Keratinocyte (primary cell): ENCODE measurements around the gene HOTAIR. TPM values are rescaled to one million over a fixed set of nuclear protein-coding genes. Genes with fewer than 3 reads are reported as not detected.

ENCODE experiments used
- DNase-seq: peaks from one replicate; pipeline ENCODE4 v3.0.0-alpha.2; 2011; ENCODE audit warnings: low read depth, missing footprints, low spot score
- FAIRE-seq: peaks from 2 replicates; lab custom pipeline; 2011; peaks lifted over from hg19 to GRCh38; lab: Jason Lieb, UNC
- H2AFZ ChIP-seq: 2 replicates; pipeline ENCODE4 v1.6.0; 2012; ENCODE audit warnings: low read length, control low read depth, inconsistent platforms; ENCODE audit not compliant: control insufficient read depth
- H3K27ac ChIP-seq: 2 replicates; pipeline ENCODE4 v1.5.1; 2011; ENCODE audit warnings: low read length; ENCODE audit not compliant: control insufficient read depth, insufficient read depth
- H3K27me3 ChIP-seq: 3 replicates; pipeline ENCODE4 v1.6.0; 2011; ENCODE audit warnings: low read length; ENCODE audit not compliant: control insufficient read depth, insufficient read depth; ENCODE audit errors: extremely low read depth
- H3K36me3 ChIP-seq, 2 experiments: 2 replicates in 1 of 2; 3 replicates in 1 of 2; pipeline ENCODE4 v1.5.1; 2011; ENCODE audit warnings: low read length in 2 of 2, mild to moderate bottlenecking in 1 of 2; ENCODE audit not compliant: control insufficient read depth in 2 of 2, insufficient read depth in 2 of 2; ENCODE audit errors: extremely low read depth in 1 of 2
- H3K4me1 ChIP-seq: 3 replicates; pipeline ENCODE4 v1.5.1; 2011; ENCODE audit warnings: low read length; ENCODE audit not compliant: control insufficient read depth, insufficient read depth; ENCODE audit errors: extremely low read depth
- H3K4me2 ChIP-seq: 3 replicates; pipeline ENCODE4 v1.6.0; 2011; ENCODE audit warnings: low read depth, low read length; ENCODE audit not compliant: control insufficient read depth, insufficient read depth; ENCODE audit errors: extremely low read depth
- H3K4me3 ChIP-seq, 3 experiments: fragments of 200-600 bp in 1 of 3; sonication (generic) in 1 of 3; 2 replicates in 2 of 3; 3 replicates in 1 of 3; pipeline ENCODE4 v1.5.1; 2011 to 2016; ENCODE audit warnings: low read length in 3 of 3, mild to moderate bottlenecking in 3 of 3, control low read depth in 2 of 3, inconsistent platforms in 1 of 3, low read depth in 1 of 3, mixed read lengths in 1 of 3, mixed run types in 1 of 3, moderate library complexity in 1 of 3; ENCODE audit not compliant: control insufficient read depth in 2 of 3, insufficient read depth in 2 of 3; ENCODE audit errors: extremely low read depth in 1 of 3
- H3K79me2 ChIP-seq: 2 replicates; pipeline ENCODE4 v1.6.0; 2012; ENCODE audit warnings: low read length; ENCODE audit not compliant: control insufficient read depth, insufficient read depth
- H3K9ac ChIP-seq: 3 replicates; pipeline ENCODE4 v1.6.0; 2011; ENCODE audit warnings: low read length; ENCODE audit not compliant: control insufficient read depth, insufficient read depth; ENCODE audit errors: extremely low read depth
- H3K9me1 ChIP-seq: 3 replicates; pipeline ENCODE4 v1.6.0; 2011; ENCODE audit warnings: low read length; ENCODE audit not compliant: control insufficient read depth, insufficient read depth; ENCODE audit errors: extremely low read depth
- H3K9me3 ChIP-seq: 2 replicates; pipeline ENCODE4 v1.5.1; 2012; ENCODE audit warnings: low read depth, low read length; ENCODE audit not compliant: control insufficient read depth
- H4K20me1 ChIP-seq: 3 replicates; pipeline ENCODE4 v1.6.0; 2011; ENCODE audit warnings: low read length; ENCODE audit not compliant: control insufficient read depth, insufficient read depth; ENCODE audit errors: extremely low read depth
- EZH2 ChIP-seq: IDR thresholded peaks from one replicate; pipeline ENCODE4 v1.6.1; 2012; ENCODE audit warnings: inconsistent platforms, mild to moderate bottlenecking, low read length, moderate library complexity
- dilution Hi-C: fragments of 300-500 bp; cut with MboI; formaldehyde crosslinking; loops from one replicate; pipeline ENCODE4 v1.7.0; 2020; ENCODE audit warnings: low sequenced_read_pairs; ENCODE audit not compliant: extremely low pct_ligation_motif_present
- polyA plus RNA-seq, 5 experiments: library from polyadenylated mRNA; depleted of rRNA in 3 of 5; stranded (reverse) in 3 of 5; stranded (forward) in 1 of 5; unstranded in 1 of 5; fragments of >200 nt; gene quantifications; 1 replicate in 1 of 5; 2 replicates in 3 of 5; 3 replicates in 1 of 5; pipeline versions ENCODE4 v1.2.1 to v1.2.3, GENCODE V29; 2011 to 2012; ENCODE audit warnings: missing spikeins in 2 of 5, low read depth in 1 of 5, low replicate concordance in 1 of 5
- TF ChIP-seq, protein P1 (sequence below), 3 experiments: IDR thresholded peaks in 1 of 3; conservative IDR thresholded peaks in 1 of 3; optimal IDR thresholded peaks in 1 of 3; 2 replicates in 2 of 3; 3 replicates in 1 of 3; pipeline versions ENCODE3 to v1.5.1; 2011; ENCODE audit warnings: low read length in 3 of 3, mild to moderate bottlenecking in 3 of 3, moderate library complexity in 2 of 3, control low read depth in 1 of 3, inconsistent platforms in 1 of 3; ENCODE audit not compliant: insufficient read depth in 2 of 3; ENCODE audit errors: extremely low read depth in 1 of 3

The HOTAIR gene
- polyA plus RNA-seq, 1 donor (not counting 4 experiments of a cell fraction or from before 2014, with no cell fraction given): 4.0 TPM

DNA sequence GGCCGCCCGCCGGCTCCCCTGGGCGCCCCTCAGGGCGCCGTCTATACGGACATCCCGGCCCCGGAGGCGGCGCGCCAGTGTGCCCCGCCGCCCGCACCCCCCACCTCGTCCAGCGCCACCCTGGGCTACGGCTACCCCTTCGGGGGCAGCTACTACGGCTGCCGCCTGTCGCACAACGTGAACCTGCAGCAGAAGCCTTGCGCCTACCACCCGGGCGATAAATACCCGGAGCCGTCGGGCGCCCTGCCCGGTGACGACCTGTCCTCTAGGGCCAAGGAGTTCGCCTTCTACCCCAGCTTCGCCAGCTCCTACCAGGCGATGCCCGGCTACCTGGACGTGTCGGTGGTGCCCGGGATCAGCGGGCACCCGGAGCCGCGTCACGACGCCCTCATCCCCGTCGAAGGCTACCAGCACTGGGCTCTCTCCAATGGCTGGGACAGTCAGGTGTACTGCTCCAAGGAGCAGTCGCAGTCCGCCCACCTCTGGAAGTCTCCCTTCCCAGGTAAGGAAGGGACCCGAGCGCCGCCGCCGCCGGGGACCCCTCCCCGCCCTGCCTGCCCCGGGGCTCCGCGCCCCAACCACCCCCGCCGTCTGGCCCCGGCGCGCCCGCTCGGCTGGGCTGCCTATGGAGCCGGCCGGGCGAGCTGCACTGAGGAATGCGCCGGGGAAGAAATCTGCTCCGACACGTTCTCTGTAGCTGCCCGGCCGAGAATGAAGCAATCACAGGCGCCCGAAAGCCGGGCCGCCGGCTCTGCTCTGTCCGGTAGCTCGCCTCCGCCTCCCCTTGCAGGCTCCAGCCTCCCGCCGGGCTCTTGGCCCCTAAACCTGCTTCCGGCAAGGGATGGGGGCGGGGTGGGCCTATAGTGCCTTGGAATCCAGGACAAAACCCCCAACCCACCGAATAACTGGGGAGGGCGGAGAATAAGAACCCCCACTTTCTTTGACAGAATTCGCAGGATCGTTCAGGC lies 35.3 kb downstream of the HOTAIR start:
- H3K4me2 ChIP-seq: peak overlapping the region; percentile 96
- DNase-seq (peak; percentile 36), FAIRE-seq (no peak)
- dilution Hi-C loops: loop anchor here (25.0 kb wide), 1 partner anchor 177 kb away; the partner anchor contains the start of gene CISTR
- H3K4me3 ChIP-seq: peak overlapping the region; percentile 70 to 93 (median 85)
- H3K36me3 ChIP-seq: no peaks in the 10 kb centered on the region
- H2AFZ ChIP-seq: peak overlapping the region; percentile 85
- H3K9me1 ChIP-seq: peaks cover 3% of the 10 kb centered on the region
- TF ChIP-seq, protein P1, sequence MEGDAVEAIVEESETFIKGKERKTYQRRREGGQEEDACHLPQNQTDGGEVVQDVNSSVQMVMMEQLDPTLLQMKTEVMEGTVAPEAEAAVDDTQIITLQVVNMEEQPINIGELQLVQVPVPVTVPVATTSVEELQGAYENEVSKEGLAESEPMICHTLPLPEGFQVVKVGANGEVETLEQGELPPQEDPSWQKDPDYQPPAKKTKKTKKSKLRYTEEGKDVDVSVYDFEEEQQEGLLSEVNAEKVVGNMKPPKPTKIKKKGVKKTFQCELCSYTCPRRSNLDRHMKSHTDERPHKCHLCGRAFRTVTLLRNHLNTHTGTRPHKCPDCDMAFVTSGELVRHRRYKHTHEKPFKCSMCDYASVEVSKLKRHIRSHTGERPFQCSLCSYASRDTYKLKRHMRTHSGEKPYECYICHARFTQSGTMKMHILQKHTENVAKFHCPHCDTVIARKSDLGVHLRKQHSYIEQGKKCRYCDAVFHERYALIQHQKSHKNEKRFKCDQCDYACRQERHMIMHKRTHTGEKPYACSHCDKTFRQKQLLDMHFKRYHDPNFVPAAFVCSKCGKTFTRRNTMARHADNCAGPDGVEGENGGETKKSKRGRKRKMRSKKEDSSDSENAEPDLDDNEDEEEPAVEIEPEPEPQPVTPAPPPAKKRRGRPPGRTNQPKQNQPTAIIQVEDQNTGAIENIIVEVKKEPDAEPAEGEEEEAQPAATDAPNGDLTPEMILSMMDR (optimal IDR thresholded peaks at IDR 0.05 in 1 of 3, IDR thresholded peaks at IDR 0.05 in 1 of 3, conservative IDR thresholded peaks at IDR 0.05 in 1 of 3; ENCODE audit: extremely low read depth in 1 of 3, insufficient read depth in 2 of 3, low read length in 3 of 3): no peak
- TF ChIP-seq EZH2: no peak
- peaks cover 20% of the 10 kb centered on the region for H3K79me2 ChIP-seq
- H3K27ac ChIP-seq: peak overlapping the region; percentile 31
- peaks cover 18% of the 10 kb centered on the region for H3K4me1 ChIP-seq
- peaks cover 16% of the 10 kb centered on the region for H3K27me3 ChIP-seq
- no peaks in the 10 kb centered on the region for H4K20me1 ChIP-seq
- peak overlapping the region; percentile 79 for H3K9ac ChIP-seq
- H3K9me3 ChIP-seq: no peaks in the 10 kb centered on the region

DNA sequence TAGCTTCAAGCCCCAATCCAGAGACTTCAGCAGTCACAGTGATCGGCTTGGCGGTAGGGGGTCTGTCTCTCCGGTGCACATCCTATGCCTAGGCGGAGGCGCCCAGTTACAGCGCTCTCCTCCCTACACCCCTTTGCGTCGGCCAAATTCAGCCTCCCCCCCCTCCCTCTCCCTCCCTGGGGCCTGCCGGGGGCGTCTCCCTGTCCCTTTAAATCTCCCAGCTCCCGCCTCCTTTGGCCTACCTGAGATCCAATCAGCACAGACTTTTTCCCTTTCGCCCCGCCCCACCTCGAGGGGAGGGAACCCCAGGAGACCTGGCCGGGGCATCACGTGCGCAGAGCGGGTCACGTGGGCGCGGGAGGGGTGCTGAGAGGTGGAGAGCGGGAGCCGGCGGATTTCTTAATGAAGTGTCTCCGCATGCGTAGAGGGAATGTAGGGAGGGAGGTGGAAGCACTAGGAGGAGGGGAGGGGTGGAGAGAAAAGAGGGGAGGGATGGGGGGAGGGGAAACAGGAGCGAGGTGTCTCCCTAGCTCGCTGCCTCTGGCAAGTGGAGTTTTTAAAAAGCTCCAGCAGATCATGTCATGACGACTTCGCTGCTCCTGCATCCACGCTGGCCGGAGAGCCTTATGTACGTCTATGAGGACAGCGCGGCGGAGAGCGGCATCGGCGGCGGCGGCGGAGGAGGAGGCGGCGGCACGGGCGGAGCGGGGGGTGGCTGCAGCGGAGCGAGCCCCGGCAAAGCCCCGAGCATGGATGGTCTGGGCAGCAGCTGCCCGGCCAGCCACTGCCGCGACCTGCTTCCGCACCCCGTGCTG lies 36.2 kb downstream of the HOTAIR start, which contains the start of gene HOXC13:
HOXC13 (plus strand) TSS at position 506 of the 815 bp plus-strand sequence; CDS start at position 582, 76 bp downstream.
- DNase-seq (peak; percentile 94), FAIRE-seq (peak; percentile 79)
- H3K27me3 ChIP-seq: peaks cover 25% of the 10 kb centered on the region
- peaks cover 17% of the 10 kb centered on the region for H3K79me2 ChIP-seq
- H3K9me3 ChIP-seq: no peaks in the 10 kb centered on the region
- H3K9ac ChIP-seq: peak within 1 kb of the TSS; percentile 79
- peak within 1 kb of the TSS; percentile 96 for H3K4me2 ChIP-seq
- no peaks in the 10 kb centered on the region for H3K9me1 ChIP-seq
- peaks cover 18% of the 10 kb centered on the region for H3K4me1 ChIP-seq
- H3K4me3 ChIP-seq: peak within 1 kb of the TSS; percentile 70 to 93 (median 85)
- no peaks in the 10 kb centered on the region for H3K36me3 ChIP-seq
- no peak for TF ChIP-seq EZH2
- TF ChIP-seq, protein P1 (optimal IDR thresholded peaks at IDR 0.05 in 1 of 3, IDR thresholded peaks at IDR 0.05 in 1 of 3, conservative IDR thresholded peaks at IDR 0.05 in 1 of 3; ENCODE audit: extremely low read depth in 1 of 3, insufficient read depth in 2 of 3, low read length in 3 of 3): no peak
- H3K27ac ChIP-seq: peak within 1 kb of the TSS; percentile 31
- H2AFZ ChIP-seq: peak within 1 kb of the TSS; percentile 85
- dilution Hi-C loops: loop anchor here (25.0 kb wide), 1 partner anchor 176 kb away; the partner anchor contains the start of gene CISTR
- H4K20me1 ChIP-seq: no peaks in the 10 kb centered on the region
